IMR-90 (cell line): ENCODE results near the gene ZNF19. TPM values are rescaled to one million over a fixed set of nuclear protein-coding genes. Genes with fewer than 3 reads are reported as not detected.

Source experiments
- ATAC-seq: fragments of 200-7000 bp; cut with Tn5 transposase; 2 replicates; pipeline ENCODE4 v1.9.1; 2020; ENCODE audit warnings: low read depth, mild to moderate bottlenecking, moderate library complexity
- BruUV-seq: library from RNA; stranded (reverse); fragments of 400-500 nt; replicated peaks from 2 replicates; lab custom pipeline; 2021; lab: Mats Ljungman, UMichigan
- CTCF ChIA-PET: fragments of 300-600 bp; formaldehyde crosslinking; extraction: SDS; loops from one replicate; lab custom pipeline; 2021; ENCODE audit warnings: antibody characterized with exemption; lab: Yijun Ruan, JAX
- POLR2A ChIA-PET: fragments of 300-600 bp; sonication (Branson Sonifier 250); formaldehyde crosslinking; loops from one replicate; lab custom pipeline; 2022; ENCODE audit warnings: antibody characterized with exemption; ENCODE audit not compliant: unreplicated experiment; lab: Charles Lee
- DNase-seq: peaks from one replicate; pipeline ENCODE4 v3.0.0; 2013
- H2AFZ ChIP-seq: replicated peaks from 2 replicates; pipeline ENCODE3; 2013; ENCODE audit warnings: low read length, mild to moderate bottlenecking; ENCODE audit not compliant: poor library complexity
- H2AK5ac ChIP-seq: 2 replicates; pipeline ENCODE4 v1.6.1; 2013; ENCODE audit warnings: low read depth, low read length, inconsistent platforms
- H2AK9ac ChIP-seq: replicated peaks from 2 replicates; pipeline ENCODE3; 2013; ENCODE audit warnings: mild to moderate bottlenecking, low read depth, low read length, moderate library complexity; ENCODE audit not compliant: poor library complexity
- H2BK120ac ChIP-seq: 2 replicates; pipeline ENCODE4 v1.6.1; 2013; ENCODE audit warnings: low read depth, low read length, inconsistent platforms
- H2BK15ac ChIP-seq: 3 replicates; pipeline ENCODE4 v1.6.1; 2013; ENCODE audit warnings: low read depth, low read length, inconsistent platforms
- H2BK20ac ChIP-seq: 2 replicates; pipeline ENCODE4 v1.6.1; 2013; ENCODE audit warnings: low read depth, mild to moderate bottlenecking, inconsistent platforms, low read length, moderate library complexity
- H2BK5ac ChIP-seq: 2 replicates; pipeline ENCODE4 v1.6.1; 2013; ENCODE audit warnings: mild to moderate bottlenecking, low read depth, low read length, inconsistent platforms; ENCODE audit not compliant: poor library complexity, severe bottlenecking
- H3K14ac ChIP-seq: replicated peaks from 2 replicates; pipeline ENCODE4 v1.6.1; 2013; ENCODE audit warnings: low read depth, low read length, inconsistent platforms
- H3K18ac ChIP-seq: 2 replicates; pipeline ENCODE4 v1.6.1; 2013; ENCODE audit warnings: low read depth, low read length, control low read depth
- H3K23ac ChIP-seq: 2 replicates; pipeline ENCODE4 v1.6.1; 2013; ENCODE audit warnings: low read depth, low read length, inconsistent platforms
- H3K27ac ChIP-seq: 2 replicates; pipeline ENCODE4 v1.5.1; 2013; ENCODE audit warnings: mild to moderate bottlenecking, control low read depth, low read length; ENCODE audit not compliant: insufficient read depth
- H3K27me3 ChIP-seq: 2 replicates; pipeline ENCODE4 v1.6.1; 2013; ENCODE audit warnings: low read length; ENCODE audit not compliant: control insufficient read depth, insufficient read depth
- H3K36me3 ChIP-seq: 2 replicates; pipeline ENCODE4 v1.6.1; 2013; ENCODE audit warnings: low read length, mixed read lengths; ENCODE audit not compliant: control insufficient read depth, insufficient read depth
- H3K4ac ChIP-seq: 2 replicates; pipeline ENCODE4 v1.6.1; 2013; ENCODE audit warnings: low read depth, low read length, inconsistent platforms
- H3K4me1 ChIP-seq: 2 replicates; pipeline ENCODE4 v1.6.1; 2013; ENCODE audit warnings: low read length, mixed read lengths; ENCODE audit not compliant: control insufficient read depth, insufficient read depth
- H3K4me2 ChIP-seq: 2 replicates; pipeline ENCODE4 v1.6.1; 2013; ENCODE audit warnings: low read depth, mild to moderate bottlenecking, control low read depth, low read length, moderate library complexity
- H3K4me3 ChIP-seq: 2 replicates; pipeline ENCODE4 v1.5.1; 2013; ENCODE audit warnings: low read depth, mild to moderate bottlenecking, control low read depth, low read length, moderate library complexity; ENCODE audit not compliant: insufficient read depth
- H3K56ac ChIP-seq: 2 replicates; pipeline ENCODE4 v1.6.1; 2013; ENCODE audit warnings: low read length, inconsistent platforms; ENCODE audit not compliant: insufficient read depth; ENCODE audit errors: extremely low read depth
- H3K79me1 ChIP-seq, 2 experiments: 2 replicates each; pipeline ENCODE4 v1.6.1; 2013; ENCODE audit warnings: low read length in 2 of 2, inconsistent platforms in 1 of 2, low read depth in 1 of 2
- H3K9ac ChIP-seq: 2 replicates; pipeline ENCODE4 v1.6.1; 2013; ENCODE audit warnings: low read depth, low read length, control low read depth
- H3K9me1 ChIP-seq: 2 replicates; pipeline ENCODE4 v1.6.1; 2013; ENCODE audit warnings: low read length, inconsistent platforms; ENCODE audit not compliant: insufficient read depth
- H3K9me3 ChIP-seq: 2 replicates; pipeline ENCODE4 v1.6.1; 2013; ENCODE audit warnings: low read length; ENCODE audit not compliant: control insufficient read depth, insufficient read depth
- H4K20me1 ChIP-seq: 2 replicates; pipeline ENCODE4 v1.6.1; 2013; ENCODE audit warnings: low read length, inconsistent platforms; ENCODE audit not compliant: insufficient read depth
- H4K5ac ChIP-seq: 2 replicates; pipeline ENCODE4 v1.6.1; 2013; ENCODE audit warnings: mild to moderate bottlenecking, low read depth, low read length, control low read depth
- H4K8ac ChIP-seq, 2 experiments: 2 replicates each; pipeline ENCODE4 v1.6.1; 2013; ENCODE audit warnings: low read depth in 2 of 2, low read length in 2 of 2, control low read depth in 1 of 2, inconsistent platforms in 1 of 2
- H4K91ac ChIP-seq: 2 replicates; pipeline ENCODE4 v1.6.1; 2013; ENCODE audit warnings: low read depth, low read length, inconsistent platforms; ENCODE audit not compliant: insufficient read depth
- BHLHE40 ChIP-seq: fragments of 150-350 bp; IDR thresholded peaks from 2 replicates; pipeline ENCODE4 v1.6.1; 2016; ENCODE audit warnings: mild to moderate bottlenecking, low read depth, low read length
- CEBPB ChIP-seq: IDR thresholded peaks from 2 replicates; pipeline ENCODE4 v1.6.1; 2012; ENCODE audit warnings: low read depth, low read length, improper control_type of control experiment
- CHD1 ChIP-seq: IDR thresholded peaks from 2 replicates; pipeline ENCODE4 v1.6.1; 2012; ENCODE audit warnings: low read depth, low read length, improper control_type of control experiment
- FOS ChIP-seq: fragments of 150-350 bp; IDR thresholded peaks from 2 replicates; pipeline ENCODE4 v1.6.1; 2016; ENCODE audit warnings: low read depth, low read length
- MAFK ChIP-seq: IDR thresholded peaks from 2 replicates; pipeline ENCODE4 v1.6.1; 2012; ENCODE audit warnings: low read depth, low read length, improper control_type of control experiment
- MAZ ChIP-seq: IDR thresholded peaks from 2 replicates; pipeline ENCODE4 v1.6.1; 2012; ENCODE audit warnings: low read depth, mild to moderate bottlenecking, low read length, improper control_type of control experiment, moderate library complexity, borderline replicate concordance
- MXI1 ChIP-seq: IDR thresholded peaks from 2 replicates; pipeline ENCODE4 v1.6.1; 2012; ENCODE audit warnings: low read depth, mild to moderate bottlenecking, low read length, moderate library complexity, borderline replicate concordance
- NFE2L2 ChIP-seq: fragments of 150-350 bp; IDR thresholded peaks from 2 replicates; pipeline ENCODE4 v1.6.1; 2016; ENCODE audit warnings: low read depth, mild to moderate bottlenecking, low read length
- POLR2A ChIP-seq: IDR thresholded peaks from 2 replicates; pipeline ENCODE4 v1.6.1; 2012; ENCODE audit warnings: mild to moderate bottlenecking, low read depth, low read length
- RAD21 ChIP-seq: IDR thresholded peaks from 2 replicates; pipeline ENCODE4 v1.6.1; 2012; ENCODE audit warnings: low read length, improper control_type of control experiment
- RCOR1 ChIP-seq: IDR thresholded peaks from 2 replicates; pipeline ENCODE4 v1.6.1; 2012; ENCODE audit warnings: mild to moderate bottlenecking, low read length, improper control_type of control experiment; ENCODE audit not compliant: insufficient replicate concordance
- RFX5 ChIP-seq: IDR thresholded peaks from 2 replicates; pipeline ENCODE4 v1.8.0; 2012; ENCODE audit warnings: low read depth, mild to moderate bottlenecking, low read length, moderate library complexity
- SMC3 ChIP-seq: fragments of 150-350 bp; IDR thresholded peaks from 2 replicates; pipeline ENCODE4 v1.6.1; 2016; ENCODE audit warnings: low read depth, mild to moderate bottlenecking, antibody characterized with exemption, low read length, moderate library complexity
- WGBS, 2 experiments: methylation state at CpG; one replicate each; pipeline versions ENCODE4 v1.1.5 to v1.1.7; 2013; ENCODE audit warnings: missing lambda C conversion rate in 2 of 2; ENCODE audit not compliant: insufficient read length in 1 of 2; ENCODE audit errors: extremely low coverage in 2 of 2; 5-methylcytosine and 5-hydroxymethylcytosine counted together
- dilution Hi-C: fragments of 300-500 bp; cut with HindIII; formaldehyde crosslinking; loops from one replicate; pipeline ENCODE4 v1.14.3; 2018; ENCODE audit warnings: low sequenced_read_pairs; ENCODE audit not compliant: unreplicated experiment
- in situ Hi-C: fragments of 300-500 bp; cut with MboI; formaldehyde crosslinking; loops from 3 replicates; pipeline ENCODE4 v1.14.3; 2019; ENCODE audit warnings: low sequenced_read_pairs, inconsistent platforms, mixed read lengths
- intact Hi-C: fragments of 100-400 bp; cut with micrococcal nuclease; formaldehyde crosslinking; loops from 2 replicates; pipeline ENCODE4 v1.10.0; 2022
- polyA plus RNA-seq, 3 experiments: library from polyadenylated mRNA; depleted of rRNA; stranded (reverse); fragments of >200 nt; gene quantifications; 2 replicates each; pipeline ENCODE4 v1.2.3, GENCODE V29; 2012; ENCODE audit warnings: low replicate concordance in 1 of 3
- total RNA-seq: library from RNA; depleted of rRNA; stranded (reverse); fragments of >200 nt; gene quantifications from 2 replicates; pipeline ENCODE4 v1.2.3, GENCODE V29; 2012
- TF ChIP-seq, protein P1 (sequence below): conservative IDR thresholded peaks from 2 replicates; pipeline ENCODE4 v1.5.1; 2012; ENCODE audit warnings: mild to moderate bottlenecking, low read depth, low read length, improper control_type of control experiment
- TF ChIP-seq, protein P2 (sequence below): fragments of 150-350 bp; IDR thresholded peaks from 2 replicates; pipeline ENCODE4 v1.6.1; 2017; ENCODE audit warnings: mild to moderate bottlenecking, antibody characterized with exemption, low read length, low read depth
- TF ChIP-seq, protein P3 (sequence below): fragments of 150-350 bp; IDR thresholded peaks from 2 replicates; pipeline ENCODE4 v1.6.1; 2016; ENCODE audit warnings: low read depth, mild to moderate bottlenecking, low read length, moderate library complexity, borderline replicate concordance

The ZNF19 gene
- total and polyA plus RNA-seq, 2 of the 4 experiments (the other 2 are of a cell fraction) = 0.89 to 2.9 TPM

DNA sequence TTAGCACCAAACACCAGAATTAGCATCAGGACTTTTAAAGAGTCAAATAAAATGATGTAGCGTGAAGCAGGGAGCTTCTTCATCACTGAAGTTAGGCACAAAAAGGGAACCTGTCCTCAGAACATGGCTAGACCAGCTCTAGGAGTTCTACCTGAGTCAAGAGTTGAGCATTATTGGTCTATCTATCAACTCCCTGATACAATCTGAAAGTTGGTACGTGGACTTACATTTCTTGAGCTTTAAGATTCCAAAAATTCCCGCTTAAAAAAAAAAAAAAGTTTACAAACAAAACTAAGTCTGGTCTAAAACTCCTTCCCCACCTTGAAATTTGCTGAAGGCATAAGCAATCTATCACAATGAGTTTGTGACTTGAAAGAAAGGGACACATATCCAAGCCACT is 59.5 kb downstream of the ZNF19 start:
- Histone ChIP-seq H3K14ac (no peak overlapping the region), H3K9me1 (no peaks in the 10 kb centered on the region), H2BK15ac (no peak overlapping the region), H3K4ac (no peak overlapping the region), H4K20me1 (no peaks in the 10 kb centered on the region), H2AK5ac (no peak overlapping the region), H3K79me1 (no peaks in the 10 kb centered on the region), H4K91ac (no peak overlapping the region), H4K8ac (no peak overlapping the region), H3K9ac (no peak overlapping the region), H2AK9ac (no peak overlapping the region), H3K27ac (no peak overlapping the region), H3K23ac (no peak overlapping the region), H3K18ac (no peak overlapping the region), H4K5ac (no peak overlapping the region), H3K4me1 (no peaks in the 10 kb centered on the region), H3K27me3 (peaks cover 15% of the 10 kb centered on the region), H3K9me3 (no peaks in the 10 kb centered on the region), H2BK20ac (no peak overlapping the region), H2BK120ac (no peak overlapping the region), H2AFZ (no peak overlapping the region), H3K56ac (no peak overlapping the region), H2BK5ac (no peak overlapping the region), H3K4me2 (no peak overlapping the region), H3K4me3 (no peak overlapping the region), H3K36me3 (no peaks in the 10 kb centered on the region)
- no TSS peak for BruUV-seq
- DNase-seq (no peak), ATAC-seq (no peak)
- WGBS, 2 experiments = no CpG with 5 or more reads among the region's 3 CpGs
- in situ Hi-C loops (no loop called here), dilution Hi-C loops (no loop called here), intact Hi-C loops (no loop called here)
- POLR2A ChIA-PET = no interaction called here
- TF ChIP-seq POLR2A (no peak), MAZ (no peak), RFX5 (no peak), MXI1 (no peak), FOS (no peak), CEBPB (no peak), BHLHE40 (no peak), NFE2L2 (no peak), RAD21 (no peak), MAFK (no peak), SMC3 (no peak), CHD1 (no peak), RCOR1 (no peak)
- TF ChIP-seq, protein P1, sequence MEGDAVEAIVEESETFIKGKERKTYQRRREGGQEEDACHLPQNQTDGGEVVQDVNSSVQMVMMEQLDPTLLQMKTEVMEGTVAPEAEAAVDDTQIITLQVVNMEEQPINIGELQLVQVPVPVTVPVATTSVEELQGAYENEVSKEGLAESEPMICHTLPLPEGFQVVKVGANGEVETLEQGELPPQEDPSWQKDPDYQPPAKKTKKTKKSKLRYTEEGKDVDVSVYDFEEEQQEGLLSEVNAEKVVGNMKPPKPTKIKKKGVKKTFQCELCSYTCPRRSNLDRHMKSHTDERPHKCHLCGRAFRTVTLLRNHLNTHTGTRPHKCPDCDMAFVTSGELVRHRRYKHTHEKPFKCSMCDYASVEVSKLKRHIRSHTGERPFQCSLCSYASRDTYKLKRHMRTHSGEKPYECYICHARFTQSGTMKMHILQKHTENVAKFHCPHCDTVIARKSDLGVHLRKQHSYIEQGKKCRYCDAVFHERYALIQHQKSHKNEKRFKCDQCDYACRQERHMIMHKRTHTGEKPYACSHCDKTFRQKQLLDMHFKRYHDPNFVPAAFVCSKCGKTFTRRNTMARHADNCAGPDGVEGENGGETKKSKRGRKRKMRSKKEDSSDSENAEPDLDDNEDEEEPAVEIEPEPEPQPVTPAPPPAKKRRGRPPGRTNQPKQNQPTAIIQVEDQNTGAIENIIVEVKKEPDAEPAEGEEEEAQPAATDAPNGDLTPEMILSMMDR = no peak
- TF ChIP-seq, protein P2, sequence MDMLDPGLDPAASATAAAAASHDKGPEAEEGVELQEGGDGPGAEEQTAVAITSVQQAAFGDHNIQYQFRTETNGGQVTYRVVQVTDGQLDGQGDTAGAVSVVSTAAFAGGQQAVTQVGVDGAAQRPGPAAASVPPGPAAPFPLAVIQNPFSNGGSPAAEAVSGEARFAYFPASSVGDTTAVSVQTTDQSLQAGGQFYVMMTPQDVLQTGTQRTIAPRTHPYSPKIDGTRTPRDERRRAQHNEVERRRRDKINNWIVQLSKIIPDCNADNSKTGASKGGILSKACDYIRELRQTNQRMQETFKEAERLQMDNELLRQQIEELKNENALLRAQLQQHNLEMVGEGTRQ = no peak
- TF ChIP-seq, protein P3, sequence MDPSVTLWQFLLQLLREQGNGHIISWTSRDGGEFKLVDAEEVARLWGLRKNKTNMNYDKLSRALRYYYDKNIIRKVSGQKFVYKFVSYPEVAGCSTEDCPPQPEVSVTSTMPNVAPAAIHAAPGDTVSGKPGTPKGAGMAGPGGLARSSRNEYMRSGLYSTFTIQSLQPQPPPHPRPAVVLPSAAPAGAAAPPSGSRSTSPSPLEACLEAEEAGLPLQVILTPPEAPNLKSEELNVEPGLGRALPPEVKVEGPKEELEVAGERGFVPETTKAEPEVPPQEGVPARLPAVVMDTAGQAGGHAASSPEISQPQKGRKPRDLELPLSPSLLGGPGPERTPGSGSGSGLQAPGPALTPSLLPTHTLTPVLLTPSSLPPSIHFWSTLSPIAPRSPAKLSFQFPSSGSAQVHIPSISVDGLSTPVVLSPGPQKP = no peak
- CTCF ChIA-PET = no interaction called here
